Measurements from ENCODE around the gene SLC38A7. TPM values are rescaled to one million over a fixed set of nuclear protein-coding genes. Genes with fewer than 3 reads are reported as not detected.

Gene SLC38A7, protein sequence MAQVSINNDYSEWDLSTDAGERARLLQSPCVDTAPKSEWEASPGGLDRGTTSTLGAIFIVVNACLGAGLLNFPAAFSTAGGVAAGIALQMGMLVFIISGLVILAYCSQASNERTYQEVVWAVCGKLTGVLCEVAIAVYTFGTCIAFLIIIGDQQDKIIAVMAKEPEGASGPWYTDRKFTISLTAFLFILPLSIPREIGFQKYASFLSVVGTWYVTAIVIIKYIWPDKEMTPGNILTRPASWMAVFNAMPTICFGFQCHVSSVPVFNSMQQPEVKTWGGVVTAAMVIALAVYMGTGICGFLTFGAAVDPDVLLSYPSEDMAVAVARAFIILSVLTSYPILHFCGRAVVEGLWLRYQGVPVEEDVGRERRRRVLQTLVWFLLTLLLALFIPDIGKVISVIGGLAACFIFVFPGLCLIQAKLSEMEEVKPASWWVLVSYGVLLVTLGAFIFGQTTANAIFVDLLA
- total RNA-seq, result 9.4 TPM

DNA sequence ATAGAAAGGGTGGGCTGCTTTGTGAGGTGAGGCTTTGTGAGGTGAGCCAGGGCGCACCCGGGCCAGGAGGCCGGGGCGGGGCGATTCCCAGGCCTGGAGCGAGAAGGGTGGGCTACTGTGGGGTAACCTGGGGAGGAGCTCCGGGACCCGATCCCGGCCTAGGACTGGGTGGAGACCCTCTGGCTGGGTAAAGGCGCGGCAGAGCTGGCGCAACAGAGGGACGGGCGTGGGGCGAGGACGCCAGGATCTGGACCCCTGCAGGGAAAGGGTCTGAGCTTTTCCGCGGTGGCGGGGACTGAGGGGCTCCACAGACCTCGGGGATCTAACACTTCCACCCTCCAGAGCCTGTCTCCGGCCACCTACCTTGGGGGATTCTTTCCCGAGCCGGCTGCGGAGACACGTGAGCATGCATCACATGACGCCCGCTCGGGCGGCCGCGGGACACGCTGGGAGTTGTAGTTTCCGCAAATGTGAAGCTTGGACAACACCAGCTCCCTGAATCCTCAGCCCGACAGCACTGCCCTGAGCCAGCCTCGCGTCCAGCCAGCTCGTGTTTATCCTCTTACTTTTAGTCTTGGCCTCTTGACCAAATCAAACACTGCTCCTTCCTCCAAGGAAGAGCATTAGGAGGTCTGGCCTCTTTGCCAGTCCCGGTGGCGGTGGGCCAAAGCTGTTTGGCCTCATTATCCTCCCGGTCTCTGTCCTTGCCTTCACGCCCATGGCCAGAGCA is at the start of gene SLC38A7:
Gene SLC38A7 (minus strand): TSS at position 417 of the 730 bp plus-strand sequence. CDS start 4,644 bp downstream, outside the sequence.
- Histone ChIP-seq H3K4me3 (ENCODE audit: low read length in 3 of 3) (peak within 1 kb of the TSS; percentile 92 to 97 (median 95)), H3K27me3 (ENCODE audit: control insufficient read depth in 3 of 3, insufficient read depth in 3 of 3, low read length in 3 of 3) (no peaks in the 10 kb centered on the region), H3K9me3 (ENCODE audit: control insufficient read depth in 3 of 3, low read length in 3 of 3) (no peaks in the 10 kb centered on the region), H3K4me1 (ENCODE audit: control insufficient read depth in 3 of 3, insufficient read depth in 3 of 3, low read length in 3 of 3) (peaks cover 17 to 23% (median 18%) of the 10 kb centered on the region in 3 donors), H3K36me3 (ENCODE audit: control insufficient read depth in 3 of 3, insufficient read depth in 3 of 3, low read length in 3 of 3) (peaks cover 12 to 16% (median 15%) of the 10 kb centered on the region in 3 donors), H3K27ac (ENCODE audit: low read depth, low read length) (peak within 1 kb of the TSS; percentile 86), H3K9ac (ENCODE audit: low read depth in 1 of 3, low read length in 3 of 3) (peak within 1 kb of the TSS; percentile 92 to 99 (median 98))

DNA sequence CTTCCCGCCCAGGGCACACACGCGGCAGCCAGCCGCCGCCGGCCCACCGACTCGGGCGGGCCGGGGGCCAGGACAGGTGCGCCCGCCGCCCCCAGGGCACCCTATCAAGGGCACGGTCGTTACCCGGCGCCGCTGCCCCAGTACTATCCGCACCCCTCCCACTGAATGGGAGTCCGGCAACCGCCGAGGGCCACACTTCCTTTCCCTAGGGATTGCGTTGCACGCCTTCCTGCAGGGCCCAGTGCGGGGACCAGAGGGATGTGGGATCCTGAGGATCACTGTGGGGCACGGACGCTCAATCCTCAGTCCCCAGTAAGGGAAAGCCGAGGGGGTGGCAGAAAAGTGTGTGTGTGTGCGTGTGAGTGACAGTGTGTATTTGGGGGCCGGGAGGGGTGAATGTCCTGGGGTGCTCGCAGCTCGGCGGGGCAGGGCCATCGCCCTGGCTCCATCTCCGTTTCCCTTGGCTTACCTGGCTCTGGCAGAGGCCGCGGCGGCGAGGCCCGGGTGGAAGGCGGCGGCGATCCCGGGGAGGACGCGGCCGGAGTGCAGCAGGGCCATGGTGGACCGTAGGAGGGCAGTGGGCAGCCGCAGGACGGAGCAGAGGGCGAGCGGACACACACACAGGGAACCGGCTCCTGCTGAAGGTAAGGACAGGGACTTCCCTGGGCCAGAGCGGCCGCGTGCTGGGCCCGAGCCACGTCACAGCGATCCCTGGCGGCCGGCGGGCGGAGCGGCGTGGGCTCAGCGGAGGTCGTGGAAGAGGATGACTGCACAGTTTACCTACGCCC is 49.3 kb upstream of the SLC38A7 start, which contains the start of gene GOT2:
Gene GOT2 (minus strand): TSS at position 646 of the 788 bp plus-strand sequence. CDS start 88 bp downstream, at position 558.
- H3K27me3 ChIP-seq (ENCODE audit: control insufficient read depth in 3 of 3, insufficient read depth in 3 of 3, low read length in 3 of 3), result no peaks in the 10 kb centered on the region
- H3K4me3 ChIP-seq (ENCODE audit: low read length in 3 of 3), result peak within 1 kb of the TSS; percentile 88 to 98 (median 94)
- H3K9me3 ChIP-seq (ENCODE audit: control insufficient read depth in 3 of 3, low read length in 3 of 3), result no peaks in the 10 kb centered on the region
- H3K9ac ChIP-seq (ENCODE audit: low read depth in 1 of 3, low read length in 3 of 3), result peak within 1 kb of the TSS; percentile 83 to 94 (median 84)
- H3K27ac ChIP-seq (ENCODE audit: low read depth, low read length), result peak within 1 kb of the TSS; percentile 78
- no peaks in the 10 kb centered on the region for H3K36me3 ChIP-seq (ENCODE audit: control insufficient read depth in 3 of 3, insufficient read depth in 3 of 3, low read length in 3 of 3)
- H3K4me1 ChIP-seq (ENCODE audit: control insufficient read depth in 3 of 3, insufficient read depth in 3 of 3, low read length in 3 of 3), result peaks cover 13 to 48% (median 34%) of the 10 kb centered on the region in 3 donors

DNA sequence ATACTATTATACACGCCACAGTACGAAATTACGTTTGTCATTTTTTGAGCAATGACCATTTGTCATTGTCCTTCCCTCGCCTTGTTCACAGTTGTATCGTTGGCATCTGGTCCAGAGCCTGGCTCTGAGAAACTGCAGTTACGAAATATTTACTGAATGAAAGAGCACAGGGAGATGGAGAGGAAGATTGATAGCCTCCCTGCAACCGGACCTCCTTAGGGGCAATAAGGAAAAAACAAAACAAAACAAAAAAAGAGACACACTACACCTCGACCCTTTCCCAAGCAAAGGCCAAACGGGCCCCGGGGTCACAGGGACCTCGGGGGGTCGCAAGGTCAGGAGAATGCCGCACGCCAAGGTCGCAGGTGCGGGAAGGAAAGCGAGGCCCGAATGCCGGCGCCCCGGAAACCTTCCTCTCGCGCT is 48.7 kb upstream of the SLC38A7 start:
- Histone ChIP-seq H3K4me1 (ENCODE audit: control insufficient read depth in 3 of 3, insufficient read depth in 3 of 3, low read length in 3 of 3) (peaks cover 15 to 48% (median 35%) of the 10 kb centered on the region in 3 donors), H3K9ac (ENCODE audit: low read depth in 1 of 3, low read length in 3 of 3) (peak overlapping the region; percentile 83 to 94 (median 84)), H3K27me3 (ENCODE audit: control insufficient read depth in 3 of 3, insufficient read depth in 3 of 3, low read length in 3 of 3) (no peaks in the 10 kb centered on the region), H3K27ac (ENCODE audit: low read depth, low read length) (peak overlapping the region; percentile 78), H3K36me3 (ENCODE audit: control insufficient read depth in 3 of 3, insufficient read depth in 3 of 3, low read length in 3 of 3) (no peaks in the 10 kb centered on the region), H3K4me3 (ENCODE audit: low read length in 3 of 3) (peak overlapping the region; percentile 88 to 98 (median 94)), H3K9me3 (ENCODE audit: control insufficient read depth in 3 of 3, low read length in 3 of 3) (no peaks in the 10 kb centered on the region)

DNA sequence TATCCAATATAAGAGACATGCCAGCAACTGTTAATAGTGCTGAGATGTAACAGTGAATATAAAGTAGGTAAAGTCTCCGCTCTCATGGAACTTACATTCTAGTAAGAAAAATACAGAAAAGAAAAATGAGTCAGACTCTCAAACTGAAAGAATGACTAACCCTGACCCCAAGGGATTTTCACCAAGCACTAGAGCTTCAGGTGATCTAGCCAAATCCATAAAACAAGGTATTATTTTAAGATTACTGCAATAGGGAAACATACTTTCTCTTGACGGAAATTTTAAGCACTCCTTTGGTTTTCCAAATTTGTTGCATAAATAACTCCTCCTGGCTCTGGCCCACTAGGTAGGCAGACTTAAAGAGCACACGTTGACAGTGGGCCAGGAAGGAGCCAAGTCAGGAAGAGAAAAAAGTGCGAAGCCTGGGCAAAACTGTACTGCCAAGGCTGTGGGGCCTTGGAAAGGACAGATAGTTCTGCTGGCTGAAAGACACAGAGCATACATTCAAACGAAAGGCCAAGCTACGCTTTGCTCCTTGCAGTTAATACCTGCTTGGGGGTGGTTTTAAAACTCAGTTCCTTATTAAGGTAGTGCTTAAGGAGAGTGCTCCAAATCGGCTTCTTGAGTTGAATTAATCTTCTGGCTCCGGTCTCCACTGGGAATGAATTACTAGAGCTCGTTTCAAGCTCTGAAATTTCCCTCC is 48.1 kb upstream of the SLC38A7 start:
- H3K9ac ChIP-seq (ENCODE audit: low read depth in 1 of 3, low read length in 3 of 3), result peak overlapping the region; percentile 83 to 94 (median 84)
- H3K36me3 ChIP-seq (ENCODE audit: control insufficient read depth in 3 of 3, insufficient read depth in 3 of 3, low read length in 3 of 3), result no peaks in the 10 kb centered on the region
- peak overlapping the region; percentile 78 for H3K27ac ChIP-seq (ENCODE audit: low read depth, low read length)
- no peaks in the 10 kb centered on the region for H3K27me3 ChIP-seq (ENCODE audit: control insufficient read depth in 3 of 3, insufficient read depth in 3 of 3, low read length in 3 of 3)
- H3K9me3 ChIP-seq (ENCODE audit: control insufficient read depth in 3 of 3, low read length in 3 of 3), result no peaks in the 10 kb centered on the region
- peak overlapping the region; percentile 88 to 98 (median 94) for H3K4me3 ChIP-seq (ENCODE audit: low read length in 3 of 3)
- H3K4me1 ChIP-seq (ENCODE audit: control insufficient read depth in 3 of 3, insufficient read depth in 3 of 3, low read length in 3 of 3), result peaks cover 15 to 48% (median 35%) of the 10 kb centered on the region in 3 donors

DNA sequence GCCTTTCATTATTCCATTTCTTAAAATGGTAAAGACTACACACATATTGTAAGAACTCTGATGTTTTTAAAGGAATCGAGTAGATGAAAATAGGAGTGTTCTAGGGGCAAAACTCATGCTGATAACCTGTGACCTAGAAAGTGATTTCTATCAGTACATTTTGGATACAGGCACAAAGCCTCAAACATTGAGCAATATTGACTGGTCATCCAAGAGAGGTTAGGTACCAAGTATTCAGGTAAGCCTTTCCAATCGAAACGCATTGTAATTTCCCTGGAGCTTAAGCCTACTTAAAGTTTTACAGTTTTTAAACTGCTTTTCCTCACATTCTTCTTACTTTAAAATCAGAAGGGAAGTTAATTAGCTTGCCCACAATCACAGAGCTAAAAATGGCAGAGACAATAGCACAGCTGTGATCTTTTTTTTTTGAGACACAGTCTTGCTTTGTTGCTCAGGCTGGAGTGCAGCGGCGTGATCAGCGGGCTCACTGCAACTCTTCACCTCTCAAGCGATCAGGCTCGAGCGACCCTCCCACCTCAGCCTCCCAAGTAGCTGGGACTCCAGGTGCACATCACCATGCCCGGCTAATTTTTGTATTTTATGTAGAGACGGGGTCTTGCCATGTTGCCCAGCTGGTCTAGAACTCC is 46.3 kb upstream of the SLC38A7 start:
- H3K27ac ChIP-seq (ENCODE audit: low read depth, low read length), result peak overlapping the region; percentile 89
- no peaks in the 10 kb centered on the region for H3K27me3 ChIP-seq (ENCODE audit: control insufficient read depth in 3 of 3, insufficient read depth in 3 of 3, low read length in 3 of 3)
- H3K9me3 ChIP-seq (ENCODE audit: control insufficient read depth in 3 of 3, low read length in 3 of 3), result no peaks in the 10 kb centered on the region
- no peak overlapping the region for H3K9ac ChIP-seq (ENCODE audit: low read depth in 1 of 3, low read length in 3 of 3)
- no peaks in the 10 kb centered on the region for H3K36me3 ChIP-seq (ENCODE audit: control insufficient read depth in 3 of 3, insufficient read depth in 3 of 3, low read length in 3 of 3)
- no peak overlapping the region for H3K4me3 ChIP-seq (ENCODE audit: low read length in 3 of 3)
- peaks cover 15 to 48% (median 35%) of the 10 kb centered on the region in 3 donors for H3K4me1 ChIP-seq (ENCODE audit: control insufficient read depth in 3 of 3, insufficient read depth in 3 of 3, low read length in 3 of 3)

DNA sequence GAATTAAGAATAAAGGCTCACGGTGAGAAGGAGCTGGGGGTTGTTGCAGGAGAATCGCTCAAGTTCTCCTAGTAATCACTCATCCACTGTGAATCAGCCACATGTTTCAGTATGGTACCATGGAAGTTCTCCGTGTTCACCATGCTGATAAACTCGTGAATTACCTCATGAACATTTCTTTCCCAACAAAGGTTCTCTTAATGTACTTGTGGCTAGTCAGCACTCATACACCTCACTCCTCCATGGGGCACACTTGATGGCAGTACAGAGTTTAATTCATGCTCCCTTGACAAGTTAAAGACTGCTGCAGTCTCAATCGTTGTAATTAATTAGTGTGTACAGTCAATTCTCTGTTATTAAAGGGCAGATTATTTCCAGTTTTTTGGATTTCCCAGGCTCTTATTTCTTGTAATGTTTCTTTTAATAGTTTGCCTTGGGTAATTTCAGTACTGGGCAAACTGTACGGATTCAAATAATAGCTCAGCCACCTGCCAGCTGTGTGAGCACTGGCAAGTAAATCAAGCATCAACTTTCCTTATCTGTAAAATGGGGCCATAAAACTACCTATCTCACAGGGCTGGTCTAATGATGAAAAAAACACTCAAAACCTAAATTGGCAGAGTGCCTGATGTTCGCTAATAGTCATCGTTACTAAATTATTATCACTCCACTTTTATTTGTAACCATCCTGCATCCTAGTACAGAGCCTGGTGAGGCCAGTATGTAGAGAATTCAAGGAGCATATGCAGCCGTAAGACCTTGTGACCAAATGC is 43.4 kb upstream of the SLC38A7 start:
- peaks cover 3 to 5% (median 3%) of the 10 kb centered on the region in 3 donors for H3K36me3 ChIP-seq (ENCODE audit: control insufficient read depth in 3 of 3, insufficient read depth in 3 of 3, low read length in 3 of 3)
- H3K4me3 ChIP-seq (ENCODE audit: low read length in 3 of 3), result no peak overlapping the region
- peaks cover 13 to 33% (median 30%) of the 10 kb centered on the region in 3 donors for H3K4me1 ChIP-seq (ENCODE audit: control insufficient read depth in 3 of 3, insufficient read depth in 3 of 3, low read length in 3 of 3)
- peak overlapping the region; percentile 89 for H3K27ac ChIP-seq (ENCODE audit: low read depth, low read length)
- no peaks in the 10 kb centered on the region for H3K27me3 ChIP-seq (ENCODE audit: control insufficient read depth in 3 of 3, insufficient read depth in 3 of 3, low read length in 3 of 3)
- no peaks in the 10 kb centered on the region for H3K9me3 ChIP-seq (ENCODE audit: control insufficient read depth in 3 of 3, low read length in 3 of 3)
- H3K9ac ChIP-seq (ENCODE audit: low read depth in 1 of 3, low read length in 3 of 3), result no peak overlapping the region

DNA sequence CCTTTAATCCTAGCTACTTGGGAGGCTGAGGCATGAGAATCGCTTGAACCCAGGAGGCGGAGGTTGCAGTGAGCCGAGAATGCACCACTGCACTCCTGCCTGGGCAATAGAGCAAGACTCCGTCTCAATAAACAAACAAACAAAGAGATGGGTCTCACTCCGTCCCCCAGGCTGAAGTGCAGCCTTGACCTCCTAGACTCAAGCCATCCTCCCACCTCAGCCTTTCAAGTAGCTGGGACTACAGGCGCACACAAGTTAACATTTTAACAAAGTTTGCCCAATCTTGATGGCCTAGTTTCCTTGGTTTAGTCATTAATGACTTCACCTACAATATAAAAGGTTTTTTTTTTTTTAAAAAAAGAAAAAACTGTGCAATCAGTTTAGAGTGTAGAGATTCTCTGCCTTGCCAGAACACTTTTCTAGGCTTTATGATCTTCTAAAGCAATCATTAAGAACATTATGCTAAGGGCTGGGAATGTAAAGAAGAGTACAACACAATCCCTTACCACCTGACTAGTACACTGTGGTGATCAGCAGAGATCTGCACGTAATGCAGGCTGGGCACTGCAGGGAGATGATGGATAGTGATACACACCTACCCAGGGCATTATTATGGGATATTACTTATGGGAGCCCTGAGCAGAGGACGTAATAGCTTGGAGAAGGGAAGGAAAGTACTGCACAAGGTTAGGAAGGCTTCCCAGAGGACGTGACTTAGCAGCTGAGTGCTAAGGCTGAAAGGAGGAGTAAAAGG is 42.6 kb upstream of the SLC38A7 start:
- peaks cover 5 to 10% (median 6%) of the 10 kb centered on the region in 3 donors for H3K36me3 ChIP-seq (ENCODE audit: control insufficient read depth in 3 of 3, insufficient read depth in 3 of 3, low read length in 3 of 3)
- H3K4me3 ChIP-seq (ENCODE audit: low read length in 3 of 3), result no peak overlapping the region
- no peaks in the 10 kb centered on the region for H3K9me3 ChIP-seq (ENCODE audit: control insufficient read depth in 3 of 3, low read length in 3 of 3)
- peaks cover 10 to 26% (median 23%) of the 10 kb centered on the region in 3 donors for H3K4me1 ChIP-seq (ENCODE audit: control insufficient read depth in 3 of 3, insufficient read depth in 3 of 3, low read length in 3 of 3)
- no peaks in the 10 kb centered on the region for H3K27me3 ChIP-seq (ENCODE audit: control insufficient read depth in 3 of 3, insufficient read depth in 3 of 3, low read length in 3 of 3)
- H3K9ac ChIP-seq (ENCODE audit: low read depth in 1 of 3, low read length in 3 of 3), result no peak overlapping the region
- H3K27ac ChIP-seq (ENCODE audit: low read depth, low read length), result no peak overlapping the region

DNA sequence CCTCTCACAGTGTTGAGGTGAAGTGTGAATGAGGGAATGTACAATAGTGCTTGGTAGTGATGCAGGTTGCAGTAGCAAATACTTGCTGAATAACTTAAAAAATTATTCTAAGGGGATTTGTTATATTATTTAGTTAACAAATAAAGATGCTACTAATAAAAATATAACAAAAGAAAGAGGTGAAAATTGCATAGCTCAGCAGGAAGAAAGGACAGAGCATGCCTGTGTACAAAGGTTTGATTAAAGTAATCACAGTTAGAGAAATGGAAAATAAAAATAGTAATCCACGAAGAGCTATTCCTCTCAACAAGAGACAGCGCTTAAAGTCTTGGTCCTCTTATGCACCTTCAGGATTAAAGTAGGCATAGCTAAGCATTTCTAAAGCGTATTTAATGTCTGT is 38.5 kb upstream of the SLC38A7 start:
- H3K36me3 ChIP-seq (ENCODE audit: control insufficient read depth in 3 of 3, insufficient read depth in 3 of 3, low read length in 3 of 3), result peaks cover 30 to 35% (median 32%) of the 10 kb centered on the region in 3 donors
- H3K4me3 ChIP-seq (ENCODE audit: low read length in 3 of 3), result no peak overlapping the region
- no peak overlapping the region for H3K27ac ChIP-seq (ENCODE audit: low read depth, low read length)

More for the DNA sequence above, 38.5 kb upstream of the SLC38A7 start:
- H3K9ac ChIP-seq (ENCODE audit: low read depth in 1 of 3, low read length in 3 of 3), result no peak overlapping the region
- no peaks in the 10 kb centered on the region for H3K9me3 ChIP-seq (ENCODE audit: control insufficient read depth in 3 of 3, low read length in 3 of 3)
- H3K27me3 ChIP-seq (ENCODE audit: control insufficient read depth in 3 of 3, insufficient read depth in 3 of 3, low read length in 3 of 3), result no peaks in the 10 kb centered on the region
- no peaks in the 10 kb centered on the region for H3K4me1 ChIP-seq (ENCODE audit: control insufficient read depth in 3 of 3, insufficient read depth in 3 of 3, low read length in 3 of 3)
